ENCODE measurements around the gene DDR1.

DDR1 gene

DNA sequence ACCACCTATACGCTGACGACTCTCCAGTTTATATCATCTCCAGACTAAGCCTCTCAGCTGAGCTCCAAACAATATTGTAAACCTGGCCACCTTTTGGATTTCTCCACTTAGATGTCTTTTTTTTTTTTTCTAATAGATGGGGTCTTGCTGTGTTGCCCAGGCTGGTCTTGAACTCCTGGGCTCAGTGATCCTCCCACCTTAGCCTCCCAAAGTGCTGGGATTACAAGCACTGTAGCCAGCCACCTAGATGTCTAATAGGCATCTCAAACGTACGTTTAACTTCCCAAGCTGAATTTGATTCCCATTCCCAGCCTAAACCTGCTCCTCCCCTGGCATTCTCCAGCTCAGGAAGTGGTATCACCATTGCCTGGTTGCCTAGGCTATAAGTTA lies 5.2 kb downstream of the DDR1 start:
- FAIRE-seq (no peak), DNase-seq (ENCODE audit: insufficient read length, low spot score) (no peak)
- TF ChIP-seq, protein P1, sequence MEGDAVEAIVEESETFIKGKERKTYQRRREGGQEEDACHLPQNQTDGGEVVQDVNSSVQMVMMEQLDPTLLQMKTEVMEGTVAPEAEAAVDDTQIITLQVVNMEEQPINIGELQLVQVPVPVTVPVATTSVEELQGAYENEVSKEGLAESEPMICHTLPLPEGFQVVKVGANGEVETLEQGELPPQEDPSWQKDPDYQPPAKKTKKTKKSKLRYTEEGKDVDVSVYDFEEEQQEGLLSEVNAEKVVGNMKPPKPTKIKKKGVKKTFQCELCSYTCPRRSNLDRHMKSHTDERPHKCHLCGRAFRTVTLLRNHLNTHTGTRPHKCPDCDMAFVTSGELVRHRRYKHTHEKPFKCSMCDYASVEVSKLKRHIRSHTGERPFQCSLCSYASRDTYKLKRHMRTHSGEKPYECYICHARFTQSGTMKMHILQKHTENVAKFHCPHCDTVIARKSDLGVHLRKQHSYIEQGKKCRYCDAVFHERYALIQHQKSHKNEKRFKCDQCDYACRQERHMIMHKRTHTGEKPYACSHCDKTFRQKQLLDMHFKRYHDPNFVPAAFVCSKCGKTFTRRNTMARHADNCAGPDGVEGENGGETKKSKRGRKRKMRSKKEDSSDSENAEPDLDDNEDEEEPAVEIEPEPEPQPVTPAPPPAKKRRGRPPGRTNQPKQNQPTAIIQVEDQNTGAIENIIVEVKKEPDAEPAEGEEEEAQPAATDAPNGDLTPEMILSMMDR (IDR thresholded peaks at IDR 0.05; ENCODE audit: insufficient read depth, missing control alignments) = no peak

DNA sequence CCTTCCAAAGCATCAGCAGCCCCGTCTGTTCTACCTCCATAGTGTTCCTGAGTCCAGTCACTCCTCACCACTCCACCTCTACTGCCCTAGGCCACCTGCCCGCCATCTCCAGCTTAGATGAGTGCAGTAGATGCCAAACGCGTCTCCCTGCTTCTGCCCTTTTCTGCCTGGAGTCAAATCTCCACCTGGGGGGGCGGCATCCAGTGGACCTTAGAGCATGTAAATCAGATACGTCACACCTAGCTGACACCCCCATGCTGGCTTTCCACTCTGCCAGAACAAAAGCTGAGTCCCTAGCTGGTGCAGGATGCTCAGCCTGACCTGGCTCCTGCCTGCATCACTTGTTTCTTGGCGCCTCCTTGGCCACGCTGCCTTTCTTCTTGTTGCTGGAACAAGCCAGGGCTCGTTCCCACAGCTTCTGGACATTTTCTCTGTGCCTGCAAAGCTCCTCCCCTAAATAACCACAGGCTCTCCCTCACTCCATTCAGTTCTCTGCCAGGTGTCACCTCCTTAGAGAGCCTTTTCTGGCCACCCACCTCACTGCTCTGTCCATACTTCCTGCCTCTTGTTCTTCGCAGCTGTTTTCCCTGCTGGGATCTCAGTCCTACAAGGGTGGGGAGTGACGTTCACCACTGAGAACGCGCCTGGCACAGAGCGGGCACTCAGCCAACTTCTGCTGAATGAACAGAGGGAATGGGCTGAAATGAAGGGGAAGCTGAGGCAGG lies 5.8 kb downstream of the DDR1 start:
- FAIRE-seq = no peak
- DNase-seq (ENCODE audit: insufficient read length, low spot score) = no peak
- TF ChIP-seq, protein P1 (IDR thresholded peaks at IDR 0.05; ENCODE audit: insufficient read depth, missing control alignments) = no peak

- no peak for FAIRE-seq
- DNase-seq (ENCODE audit: insufficient read length, low spot score) = no peak
- TF ChIP-seq, protein P1 (IDR thresholded peaks at IDR 0.05; ENCODE audit: insufficient read depth, missing control alignments) = no peak
Measured at GRCh38 chr6:30890646-30891449, 6.5 kb downstream of the DDR1 start.

DNA sequence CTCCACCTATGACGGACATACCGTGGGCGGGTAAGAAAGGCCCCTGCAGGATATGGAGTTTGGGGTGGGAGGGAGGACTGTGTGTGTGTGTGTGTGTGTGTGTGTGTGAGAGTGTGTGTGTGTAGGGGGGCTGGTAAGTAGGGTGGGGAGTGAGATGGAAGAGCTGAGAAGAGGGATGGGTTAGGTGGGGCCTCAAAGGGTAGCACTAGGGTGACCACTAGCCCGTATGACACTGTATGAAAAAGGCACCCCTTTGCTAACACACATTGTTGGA lies 7.1 kb downstream of the DDR1 start:
- FAIRE-seq (no peak), DNase-seq (ENCODE audit: insufficient read length, low spot score) (no peak)

DNA sequence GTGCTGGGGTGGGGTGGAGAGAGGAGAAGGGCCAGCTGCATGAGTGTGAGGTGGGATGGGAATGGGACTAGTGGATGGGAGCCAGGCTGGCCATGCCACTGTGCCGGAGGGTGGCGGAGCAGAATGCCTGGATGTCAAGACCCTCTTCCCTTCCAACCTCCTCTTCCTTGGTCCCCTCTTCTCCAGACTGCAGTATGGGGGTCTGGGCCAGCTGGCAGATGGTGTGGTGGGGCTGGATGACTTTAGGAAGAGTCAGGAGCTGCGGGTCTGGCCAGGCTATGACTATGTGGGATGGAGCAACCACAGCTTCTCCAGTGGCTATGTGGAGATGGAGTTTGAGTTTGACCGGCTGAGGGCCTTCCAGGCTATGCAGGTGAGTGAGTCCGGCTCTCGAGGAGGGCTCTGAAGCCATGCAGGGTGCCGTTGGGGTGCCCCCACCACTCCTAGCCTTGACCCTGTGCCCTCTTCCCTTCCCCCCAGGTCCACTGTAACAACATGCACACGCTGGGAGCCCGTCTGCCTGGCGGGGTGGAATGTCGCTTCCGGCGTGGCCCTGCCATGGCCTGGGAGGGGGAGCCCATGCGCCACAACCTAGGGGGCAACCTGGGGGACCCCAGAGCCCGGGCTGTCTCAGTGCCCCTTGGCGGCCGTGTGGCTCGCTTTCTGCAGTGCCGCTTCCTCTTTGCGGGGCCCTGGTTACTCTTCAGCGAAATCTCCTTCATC lies 7.7 kb downstream of the DDR1 start:
- TF ChIP-seq, protein P1 (IDR thresholded peaks at IDR 0.05; ENCODE audit: insufficient read depth, missing control alignments) = no peak
- FAIRE-seq (no peak), DNase-seq (ENCODE audit: insufficient read length, low spot score) (no peak)

More for the DNA sequence above, 7.1 kb downstream of the DDR1 start:
- TF ChIP-seq, protein P1 (IDR thresholded peaks at IDR 0.05; ENCODE audit: insufficient read depth, missing control alignments) = no peak

DNA sequence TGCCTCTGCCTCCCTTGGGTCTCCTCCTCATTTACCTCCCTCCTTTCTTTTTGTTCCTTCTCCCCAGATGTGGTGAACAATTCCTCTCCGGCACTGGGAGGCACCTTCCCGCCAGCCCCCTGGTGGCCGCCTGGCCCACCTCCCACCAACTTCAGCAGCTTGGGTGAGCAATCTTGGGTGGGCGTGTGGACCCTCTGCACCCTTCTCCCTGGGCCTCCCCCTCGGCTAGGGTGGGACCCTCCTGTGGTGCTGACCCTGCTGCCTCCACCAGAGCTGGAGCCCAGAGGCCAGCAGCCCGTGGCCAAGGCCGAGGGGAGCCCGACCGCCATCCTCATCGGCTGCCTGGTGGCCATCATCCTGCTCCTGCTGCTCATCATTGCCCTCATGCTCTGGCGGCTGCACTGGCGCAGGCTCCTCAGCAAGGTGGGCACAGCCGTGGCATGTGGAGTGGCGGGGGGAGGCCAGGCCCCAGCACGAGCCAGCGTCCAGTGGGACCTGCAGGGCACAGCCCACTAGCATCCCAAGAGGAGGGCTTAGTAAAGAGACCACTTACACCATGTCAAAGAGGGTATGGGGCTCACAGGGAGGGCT lies 8.8 kb downstream of the DDR1 start:
- TF ChIP-seq, protein P1 (IDR thresholded peaks at IDR 0.05; ENCODE audit: insufficient read depth, missing control alignments) = no peak
- FAIRE-seq = no peak
- no peak for DNase-seq (ENCODE audit: insufficient read length, low spot score)

Data from D721Med (cell line).